Endothelial cell of coronary artery (primary cell): ENCODE results near the gene LORICRIN. TPM values are rescaled to one million over a fixed set of nuclear protein-coding genes. Genes with fewer than 3 reads are reported as not detected.

Source experiments
- total RNA-seq: library from RNA; depleted of rRNA; stranded (reverse); fragments of >200 nt; gene quantifications from 2 replicates; pipeline ENCODE4 v1.2.3, GENCODE V29; 2014

LORICRIN gene, protein sequence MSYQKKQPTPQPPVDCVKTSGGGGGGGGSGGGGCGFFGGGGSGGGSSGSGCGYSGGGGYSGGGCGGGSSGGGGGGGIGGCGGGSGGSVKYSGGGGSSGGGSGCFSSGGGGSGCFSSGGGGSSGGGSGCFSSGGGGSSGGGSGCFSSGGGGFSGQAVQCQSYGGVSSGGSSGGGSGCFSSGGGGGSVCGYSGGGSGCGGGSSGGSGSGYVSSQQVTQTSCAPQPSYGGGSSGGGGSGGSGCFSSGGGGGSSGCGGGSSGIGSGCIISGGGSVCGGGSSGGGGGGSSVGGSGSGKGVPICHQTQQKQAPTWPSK
- not detected in 2 replicates for total RNA-seq

DNA sequence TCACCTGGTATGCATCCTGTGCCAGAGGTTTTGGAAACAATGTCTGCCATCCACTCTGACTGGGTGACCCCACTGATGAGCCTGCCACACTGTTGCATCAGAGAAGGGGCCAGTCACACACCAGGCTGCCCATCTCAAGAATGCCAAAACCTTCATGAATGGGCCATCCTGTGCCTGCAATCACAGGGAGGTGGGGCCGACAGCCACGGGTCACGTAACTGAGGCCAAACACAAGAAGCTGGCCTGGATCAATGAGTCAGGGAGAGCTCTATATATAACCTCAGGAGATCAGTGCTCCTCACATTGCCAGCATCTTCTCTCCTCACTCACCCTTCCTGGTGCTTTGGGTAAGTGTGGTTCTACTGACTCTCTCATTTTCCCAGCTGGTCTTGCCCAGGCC is at the start of gene LORICRIN:
Gene LORICRIN (plus strand): TSS at position 301 of the 400 bp plus-strand sequence. CDS start 1,263 bp downstream, outside the sequence.

GRCh38 chr1:153217212-153217611 is 42.3 kb upstream of the LORICRIN start, which contains the start of gene PRR9:
Gene PRR9 (plus strand): TSS chr1:153217584. CDS start chr1:153218145, 561 bp downstream.

Other genes starting within 250 kb of the LORICRIN start
- gene SPRR1B, start 228.5 kb upstream of the LORICRIN start, total RNA-seq = not detected in 2 replicates
- not detected in 2 replicates for gene SPRR2D, start 218.6 kb upstream of the LORICRIN start, total RNA-seq
- not detected in 2 replicates for gene SPRR2A, start 202.2 kb upstream of the LORICRIN start, total RNA-seq
- gene SPRR2B, start 188.1 kb upstream of the LORICRIN start, total RNA-seq = not detected in 2 replicates
- not detected in 2 replicates for gene SPRR2E, start 165.2 kb upstream of the LORICRIN start, total RNA-seq
- gene SPRR2F, start 146.2 kb upstream of the LORICRIN start, total RNA-seq = not detected in 2 replicates
- gene SPRR2G, start 108.8 kb upstream of the LORICRIN start, total RNA-seq = not detected in 2 replicates
- not detected in 2 replicates for gene LELP1, start 56.3 kb upstream of the LORICRIN start, total RNA-seq
- not detected in 2 replicates for gene PRR9, start 42.1 kb upstream of the LORICRIN start, total RNA-seq
- not detected in 2 replicates for gene PGLYRP3, start 53.3 kb downstream of the LORICRIN start, total RNA-seq
- gene PGLYRP4, start 89.2 kb downstream of the LORICRIN start, total RNA-seq = not detected in 2 replicates
- 0.18 and 0.19 TPM in 2 replicates for gene S100A9, start 98.2 kb downstream of the LORICRIN start, total RNA-seq
- not detected in 2 replicates for gene S100A12, start 115.9 kb downstream of the LORICRIN start, total RNA-seq
- gene S100A8, start 131.4 kb downstream of the LORICRIN start, total RNA-seq = not detected in 2 replicates
- gene S100A7A, start 156.8 kb downstream of the LORICRIN start, total RNA-seq = not detected in 2 replicates
- gene S100A7, start 201.0 kb downstream of the LORICRIN start, total RNA-seq = not detected in 2 replicates